C4-2B (cell line): ENCODE results near the gene VSX2.

Source experiments
- ZFX ChIP-seq: fragments of 450-650 bp; IDR thresholded peaks from 2 replicates; pipeline ENCODE4 v1.6.1; 2017
- TF ChIP-seq, protein P1 (sequence below): fragments of 450-650 bp; conservative IDR thresholded peaks from 2 replicates; pipeline ENCODE4 v1.5.1; 2017; ENCODE audit warnings: mild to moderate bottlenecking

DNA sequence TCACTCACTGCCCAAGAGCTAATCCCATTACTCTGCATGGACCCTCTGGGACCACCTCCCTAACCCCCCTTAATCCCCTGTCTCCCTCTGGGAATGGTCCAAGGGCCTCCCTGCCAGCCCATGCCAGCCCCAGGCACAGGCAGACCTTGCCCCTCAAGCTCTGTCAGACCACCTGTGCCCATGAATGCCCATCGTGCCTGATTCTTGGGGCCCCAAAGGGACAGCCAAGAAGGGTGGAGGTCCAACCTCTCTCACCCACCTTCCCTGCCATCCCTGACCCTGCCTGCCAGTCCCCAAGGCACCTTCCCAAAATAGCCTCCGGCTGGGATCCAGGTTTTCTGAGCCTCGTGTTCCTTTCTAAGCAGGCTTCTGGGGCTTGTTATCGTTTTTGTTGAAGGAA is 20.8 kb upstream of the VSX2 start:
- TF ChIP-seq, protein P1, sequence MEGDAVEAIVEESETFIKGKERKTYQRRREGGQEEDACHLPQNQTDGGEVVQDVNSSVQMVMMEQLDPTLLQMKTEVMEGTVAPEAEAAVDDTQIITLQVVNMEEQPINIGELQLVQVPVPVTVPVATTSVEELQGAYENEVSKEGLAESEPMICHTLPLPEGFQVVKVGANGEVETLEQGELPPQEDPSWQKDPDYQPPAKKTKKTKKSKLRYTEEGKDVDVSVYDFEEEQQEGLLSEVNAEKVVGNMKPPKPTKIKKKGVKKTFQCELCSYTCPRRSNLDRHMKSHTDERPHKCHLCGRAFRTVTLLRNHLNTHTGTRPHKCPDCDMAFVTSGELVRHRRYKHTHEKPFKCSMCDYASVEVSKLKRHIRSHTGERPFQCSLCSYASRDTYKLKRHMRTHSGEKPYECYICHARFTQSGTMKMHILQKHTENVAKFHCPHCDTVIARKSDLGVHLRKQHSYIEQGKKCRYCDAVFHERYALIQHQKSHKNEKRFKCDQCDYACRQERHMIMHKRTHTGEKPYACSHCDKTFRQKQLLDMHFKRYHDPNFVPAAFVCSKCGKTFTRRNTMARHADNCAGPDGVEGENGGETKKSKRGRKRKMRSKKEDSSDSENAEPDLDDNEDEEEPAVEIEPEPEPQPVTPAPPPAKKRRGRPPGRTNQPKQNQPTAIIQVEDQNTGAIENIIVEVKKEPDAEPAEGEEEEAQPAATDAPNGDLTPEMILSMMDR: no peak
- TF ChIP-seq ZFX: no peak
